Hepatocyte (in vitro differentiated cells): ENCODE data around the gene ACSL4.

ENCODE experiments used
- EZH2 ChIP-seq: fragments of 200-600 bp; sonication (generic); IDR thresholded peaks from 2 replicates; pipeline ENCODE4 v1.6.1; 2016; ENCODE audit warnings: antibody characterized with exemption, mild to moderate bottlenecking, borderline replicate concordance
- EZH2phosphoT487 ChIP-seq: fragments of 200-600 bp; sonication (generic); IDR thresholded peaks from one replicate; pipeline ENCODE4 v1.6.1; 2018; ENCODE audit warnings: antibody characterized with exemption, mild to moderate bottlenecking, low read depth, moderate library complexity; ENCODE audit not compliant: unreplicated experiment, severe bottlenecking
- TF ChIP-seq, protein P1 (sequence below): fragments of 200-600 bp; sonication (generic); IDR thresholded peaks from 2 replicates; pipeline ENCODE4 v1.5.1; 2016; ENCODE audit warnings: antibody characterized with exemption, mild to moderate bottlenecking; ENCODE audit not compliant: poor library complexity

DNA sequence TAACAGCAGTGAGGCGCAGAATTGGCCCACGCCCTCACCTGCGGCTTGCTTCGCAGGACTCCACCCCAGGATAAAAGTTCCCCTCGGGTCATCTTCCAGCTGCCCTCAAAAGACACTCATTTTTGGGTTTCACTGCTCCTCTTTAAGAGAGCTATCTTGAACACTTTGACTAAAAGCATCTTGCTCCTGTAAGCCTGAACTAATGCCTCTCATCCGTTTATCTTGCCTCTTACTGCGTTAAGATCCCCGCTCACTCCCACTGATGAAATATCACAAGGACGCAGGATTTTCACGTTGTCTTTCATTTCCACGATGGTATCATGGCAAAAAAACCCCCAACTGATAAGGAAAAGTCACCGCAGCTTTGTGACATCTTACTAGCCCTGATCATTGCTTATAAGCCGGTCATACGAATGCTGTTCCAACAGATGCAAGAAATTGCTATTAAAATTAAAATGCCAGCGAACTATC lies 591 bp upstream of the ACSL4 start:
- TF ChIP-seq, protein P1, sequence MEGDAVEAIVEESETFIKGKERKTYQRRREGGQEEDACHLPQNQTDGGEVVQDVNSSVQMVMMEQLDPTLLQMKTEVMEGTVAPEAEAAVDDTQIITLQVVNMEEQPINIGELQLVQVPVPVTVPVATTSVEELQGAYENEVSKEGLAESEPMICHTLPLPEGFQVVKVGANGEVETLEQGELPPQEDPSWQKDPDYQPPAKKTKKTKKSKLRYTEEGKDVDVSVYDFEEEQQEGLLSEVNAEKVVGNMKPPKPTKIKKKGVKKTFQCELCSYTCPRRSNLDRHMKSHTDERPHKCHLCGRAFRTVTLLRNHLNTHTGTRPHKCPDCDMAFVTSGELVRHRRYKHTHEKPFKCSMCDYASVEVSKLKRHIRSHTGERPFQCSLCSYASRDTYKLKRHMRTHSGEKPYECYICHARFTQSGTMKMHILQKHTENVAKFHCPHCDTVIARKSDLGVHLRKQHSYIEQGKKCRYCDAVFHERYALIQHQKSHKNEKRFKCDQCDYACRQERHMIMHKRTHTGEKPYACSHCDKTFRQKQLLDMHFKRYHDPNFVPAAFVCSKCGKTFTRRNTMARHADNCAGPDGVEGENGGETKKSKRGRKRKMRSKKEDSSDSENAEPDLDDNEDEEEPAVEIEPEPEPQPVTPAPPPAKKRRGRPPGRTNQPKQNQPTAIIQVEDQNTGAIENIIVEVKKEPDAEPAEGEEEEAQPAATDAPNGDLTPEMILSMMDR = no peak
- no peak for TF ChIP-seq EZH2phosphoT487
- no peak for TF ChIP-seq EZH2
